HK-2 (cell line): ENCODE data around the gene TGDS.
"Not testable (repeated sequence)": the region's sequence is repeated elsewhere in the genome, so short reads cannot be mapped to it uniquely, and the experiment has no call there.

Source experiments
- DNase-seq: peaks from one replicate; pipeline ENCODE4 v3.0.0-alpha.2; 2018; ENCODE audit not compliant: unreplicated experiment

Gene TGDS

GRCh38 chr13:94553766-94554165, 42.2 kb downstream of the TGDS start:
- no peak for DNase-seq

DNA sequence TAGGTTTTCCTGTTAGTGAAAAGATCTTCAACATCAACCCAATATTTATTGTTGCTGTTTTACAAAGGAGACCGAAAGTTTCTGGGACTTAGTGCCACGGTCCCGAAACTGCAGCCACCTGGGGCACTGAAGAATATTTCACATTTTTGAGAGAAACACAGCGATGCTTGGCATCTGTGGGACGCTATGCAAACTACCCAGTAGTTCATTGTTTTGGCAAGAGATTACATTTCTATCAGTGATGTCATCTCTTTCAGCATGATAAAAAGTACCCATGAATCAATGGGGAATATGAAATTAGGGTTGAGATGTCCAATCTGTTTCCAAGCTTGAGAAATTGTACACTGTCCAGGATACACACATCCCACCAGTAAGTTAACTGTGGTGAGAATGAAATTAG, 43.9 kb downstream of the TGDS start:
- DNase-seq = no peak

DNA sequence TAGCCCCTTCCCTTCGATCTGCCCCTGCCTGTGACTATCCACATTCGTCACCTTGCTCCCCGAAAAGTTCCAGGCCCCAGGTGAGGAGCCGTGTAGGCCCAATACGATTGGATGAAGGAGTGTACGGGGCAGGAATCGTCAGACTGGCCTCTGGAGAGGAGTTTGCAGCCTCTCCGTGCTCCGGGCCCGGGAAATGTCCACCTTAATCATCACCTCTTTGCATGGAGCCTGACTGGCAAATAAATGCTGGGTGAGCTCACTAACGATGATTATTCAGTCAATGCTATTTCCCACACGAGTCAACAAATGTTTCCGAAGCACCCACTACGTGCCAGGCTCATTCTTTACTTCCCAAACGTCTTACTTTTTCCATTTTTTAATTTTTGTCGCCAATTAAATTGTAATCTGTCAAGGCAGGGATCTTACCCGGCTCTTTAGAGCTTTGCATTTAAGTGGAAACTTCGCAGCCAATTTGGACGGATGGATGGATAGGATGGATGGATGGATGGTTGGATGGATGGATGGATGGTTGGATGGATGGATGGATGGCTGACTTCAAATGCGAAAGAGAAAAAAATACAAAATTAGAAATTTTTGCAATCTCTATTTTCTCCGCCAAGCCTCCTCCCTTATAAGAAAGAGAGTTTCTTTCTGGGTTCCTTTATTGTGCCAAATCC, 45.8 kb downstream of the TGDS start:
- DNase-seq = no peak

- peak; percentile 89 for DNase-seq
Observed at GRCh38 chr13:94549232-94550061, 46.5 kb downstream of the TGDS start.

DNA sequence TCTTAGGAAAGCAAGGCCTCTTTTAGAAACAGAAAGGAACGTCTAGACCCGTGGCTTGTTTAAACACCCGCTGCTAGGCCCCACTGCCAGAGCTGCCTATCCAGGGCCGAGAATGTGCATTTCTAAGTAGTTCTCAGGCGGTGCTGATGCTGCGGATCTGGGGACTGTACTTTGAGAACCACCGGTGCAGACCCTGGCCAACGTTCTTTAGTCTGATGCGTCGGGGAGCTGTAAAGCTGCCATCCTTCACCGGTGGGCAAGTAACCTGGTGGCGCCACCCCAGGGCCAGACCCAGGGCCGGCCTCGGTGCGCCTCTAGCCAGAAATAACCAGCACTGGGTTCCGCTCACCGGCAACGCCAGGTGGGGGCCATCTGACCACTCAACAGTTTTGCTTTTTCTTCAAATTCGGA, 47.1 kb downstream of the TGDS start:
- no peak for DNase-seq

DNA sequence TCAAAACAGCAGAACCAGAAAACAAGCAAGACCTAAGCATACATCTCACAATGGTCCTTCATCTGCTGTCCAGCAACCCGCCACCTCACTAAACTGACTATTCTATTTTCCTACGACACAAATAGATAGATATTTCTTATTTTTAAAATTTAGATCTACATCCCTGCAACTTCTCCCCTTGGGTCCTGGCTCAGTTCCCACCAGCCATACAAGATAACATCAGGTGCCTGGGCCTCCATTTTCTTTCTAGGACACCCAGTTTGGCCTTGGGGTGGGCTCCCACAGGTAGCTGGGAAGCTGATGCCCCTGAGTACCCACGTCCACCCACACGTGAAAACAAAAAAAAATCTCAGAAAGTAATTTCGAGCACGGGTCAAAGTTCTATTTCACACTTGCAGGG, 47.6 kb downstream of the TGDS start:
- no peak for DNase-seq

- no peak for DNase-seq
Observed at GRCh38 chr13:94546061-94546839, 49.7 kb downstream of the TGDS start.

DNA sequence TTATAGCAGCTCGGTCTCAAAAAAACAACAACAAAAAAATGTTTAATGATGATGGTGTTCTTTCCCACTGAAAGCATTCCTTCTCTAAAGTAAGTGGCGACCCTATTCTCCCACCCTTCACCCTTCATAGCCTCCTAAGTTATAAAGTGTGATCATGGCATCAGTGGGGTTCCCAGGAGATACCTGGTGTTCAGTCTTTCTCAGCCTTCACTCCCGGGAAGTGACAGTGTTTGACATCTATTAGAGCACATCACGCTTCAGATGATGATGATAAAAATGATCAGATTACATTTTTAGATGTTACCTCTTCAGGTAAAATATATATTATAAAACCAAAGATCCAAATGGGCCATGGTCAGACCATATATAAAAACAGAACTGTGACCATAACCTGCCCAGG, 51.0 kb downstream of the TGDS start:
- no peak for DNase-seq

DNA sequence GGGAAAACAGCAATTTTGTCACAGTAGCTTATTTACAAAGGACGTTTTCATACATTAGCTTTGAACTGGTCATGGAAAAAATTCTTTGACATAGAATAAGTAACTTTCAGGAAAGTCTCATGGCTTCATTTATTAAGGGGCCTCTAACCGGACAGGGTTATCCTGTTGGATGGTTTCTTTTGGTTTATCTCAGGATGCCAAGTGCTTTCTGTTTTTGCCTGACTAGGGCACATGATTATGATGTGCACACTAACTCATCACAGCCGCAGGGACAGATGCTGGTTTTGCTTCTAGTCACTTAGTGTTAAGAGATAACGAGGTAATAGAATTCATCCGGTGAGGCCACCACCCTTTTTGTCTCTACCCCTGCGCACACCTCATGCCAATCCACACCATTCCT, 53.0 kb downstream of the TGDS start:
- DNase-seq = no peak

- no peak for DNase-seq
Observed at GRCh38 chr13:94537740-94538630, 58.0 kb downstream of the TGDS start.

- no peak for DNase-seq
Observed at GRCh38 chr13:94535775-94536174, 60.2 kb downstream of the TGDS start.

DNA sequence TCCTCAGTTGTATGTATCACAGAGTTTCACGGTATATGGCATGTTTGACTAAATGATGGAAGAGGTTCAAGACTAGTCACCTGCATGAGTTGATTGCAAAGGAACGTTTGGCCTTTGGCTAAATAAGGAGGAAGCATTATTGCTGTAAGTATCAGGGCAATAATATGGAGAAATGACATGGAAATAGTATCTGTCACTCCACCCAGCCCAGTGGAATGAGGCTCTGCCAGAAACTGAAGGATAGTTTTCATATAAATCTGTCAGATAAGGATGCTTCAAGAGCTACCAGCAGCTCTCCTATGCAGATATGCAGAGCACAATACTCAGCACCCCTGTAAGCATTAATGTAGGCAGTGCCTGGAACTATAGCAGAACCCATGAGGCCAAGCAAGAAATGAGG, 60.7 kb downstream of the TGDS start:
- DNase-seq = no peak

DNA sequence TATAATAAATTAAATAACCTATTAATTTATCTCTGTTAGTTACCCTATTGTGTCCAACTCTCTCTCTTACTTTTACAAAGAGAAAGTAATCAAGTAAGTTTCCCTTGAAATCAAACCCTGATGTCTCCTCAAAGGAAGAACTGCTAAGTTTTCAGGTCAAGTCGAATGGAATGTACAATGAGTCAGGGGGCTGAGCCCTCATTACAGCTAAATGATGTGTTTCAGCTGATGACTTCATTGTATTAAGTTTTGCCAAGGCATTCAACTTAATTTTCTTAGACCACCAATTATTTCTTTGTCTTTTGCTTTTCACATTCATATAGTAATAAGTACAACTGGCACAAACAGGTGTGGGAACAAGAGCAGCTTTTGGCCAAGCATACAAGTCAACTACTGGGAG, 61.8 kb downstream of the TGDS start:
- DNase-seq = no peak

- DNase-seq = not testable (repeated sequence)
Observed at GRCh38 chr13:94532278-94532677, 63.7 kb downstream of the TGDS start.

DNA sequence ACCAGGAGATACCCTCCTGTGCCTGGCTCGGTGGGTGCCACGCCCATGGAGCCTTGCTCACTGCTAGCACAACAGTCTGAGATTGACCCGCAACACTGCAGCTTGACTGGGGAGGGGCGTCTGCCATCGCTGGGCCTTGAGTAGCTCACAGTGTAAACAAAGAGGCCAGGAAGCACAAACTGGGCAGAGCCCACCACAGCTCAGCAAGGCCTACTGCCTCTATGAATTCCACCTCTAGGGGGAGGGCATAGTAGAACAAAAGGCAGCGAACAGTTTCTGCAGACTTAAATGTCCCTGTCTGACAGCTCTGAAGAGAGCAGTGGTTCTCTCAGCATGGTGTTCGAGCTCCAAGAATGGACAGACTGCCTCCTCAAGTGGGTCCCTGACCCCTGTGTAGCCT, 69.0 kb downstream of the TGDS start:
- DNase-seq = not testable (repeated sequence)

DNA sequence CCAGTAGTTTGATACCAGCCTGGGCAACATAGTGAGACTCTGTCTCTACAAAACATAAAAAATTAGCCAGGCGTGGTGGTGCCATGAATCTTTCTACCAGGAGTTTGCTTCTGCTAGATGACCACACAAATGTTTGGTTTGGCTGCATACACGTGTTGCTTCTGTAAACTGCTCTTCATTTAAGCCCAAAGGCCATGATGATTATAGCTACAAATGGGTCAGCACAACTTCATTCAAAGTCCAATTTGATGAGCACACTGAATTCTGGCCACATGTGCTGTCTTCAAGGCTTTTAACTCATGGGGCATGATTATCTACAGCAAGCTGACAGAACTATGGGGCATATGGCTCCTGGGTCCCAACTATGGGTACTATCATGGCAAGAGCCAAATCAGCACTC, 70.2 kb downstream of the TGDS start:
- no peak for DNase-seq

- DNase-seq = no peak
Observed at GRCh38 chr13:94524407-94524806, 71.5 kb downstream of the TGDS start.
